PC-9 (cell line): ENCODE results near the gene GZMA. TPM values are rescaled to one million over a fixed set of nuclear protein-coding genes. Genes with fewer than 3 reads are reported as not detected.

Experiments
- BruUV-seq: library from RNA; stranded (reverse); fragments of 400-500 nt; replicated peaks from 2 replicates; lab custom pipeline; 2021; lab: Mats Ljungman, UMichigan
- CTCF ChIA-PET: fragments of 300-600 bp; sonication (Branson Sonifier 250); formaldehyde crosslinking; loops from one replicate; lab custom pipeline; 2022; ENCODE audit warnings: antibody characterized with exemption; lab: Charles Lee
- POLR2A ChIA-PET: fragments of 300-600 bp; sonication (Branson Sonifier 250); formaldehyde crosslinking; loops from one replicate; lab custom pipeline; 2022; ENCODE audit warnings: antibody characterized with exemption; ENCODE audit not compliant: unreplicated experiment; lab: Charles Lee
- DNase-seq, 2 experiments: peaks; one replicate each; pipeline versions ENCODE4 v3.0.0 to v3.0.0-alpha.2; 2015 to 2022; ENCODE audit warnings: mixed read lengths in 1 of 2
- H2AFZ ChIP-seq: fragments of 200-600 bp; sonication (generic); 2 replicates; pipeline ENCODE4 v1.8.1; 2017; ENCODE audit warnings: antibody characterized with exemption
- H3F3A ChIP-seq: fragments of 200-600 bp; sonication (generic); 2 replicates; pipeline ENCODE4 v1.8.1; 2017; ENCODE audit warnings: antibody characterized with exemption, mild to moderate bottlenecking, low read depth; ENCODE audit not compliant: insufficient read depth
- H3K27ac ChIP-seq: fragments of 200-600 bp; sonication (generic); 2 replicates; pipeline ENCODE4 v1.6.1; 2016; ENCODE audit warnings: mixed run types
- H3K27me3 ChIP-seq: fragments of 200-600 bp; sonication (generic); 2 replicates; pipeline ENCODE4 v1.6.1; 2016; ENCODE audit warnings: low read depth, mixed run types; ENCODE audit not compliant: insufficient read depth
- H3K36me3 ChIP-seq: fragments of 200-600 bp; sonication (generic); 2 replicates; pipeline ENCODE4 v1.6.1; 2016; ENCODE audit warnings: low read depth, mixed run types
- H3K4me1 ChIP-seq: fragments of 200-600 bp; sonication (generic); replicated peaks from 2 replicates; pipeline ENCODE4 v1.6.1; 2016; ENCODE audit warnings: mixed run types; ENCODE audit not compliant: insufficient read depth
- H3K4me2 ChIP-seq: fragments of 200-600 bp; sonication (generic); 2 replicates; pipeline ENCODE4 v1.6.1; 2017; ENCODE audit warnings: mixed run types
- H3K4me3 ChIP-seq: fragments of 200-600 bp; sonication (generic); 2 replicates; pipeline ENCODE4 v1.6.1; 2016; ENCODE audit warnings: mixed run types
- H3K79me2 ChIP-seq: fragments of 200-600 bp; sonication (generic); 2 replicates; pipeline ENCODE4 v1.6.1; 2017; ENCODE audit warnings: low read depth, mixed run types
- H3K9me2 ChIP-seq: fragments of 200-600 bp; sonication (generic); 2 replicates; pipeline ENCODE4 v1.8.1; 2017; ENCODE audit warnings: mild to moderate bottlenecking; ENCODE audit not compliant: insufficient read depth
- H3K9me3 ChIP-seq: fragments of 200-600 bp; sonication (generic); 2 replicates; pipeline ENCODE4 v1.8.1; 2016; ENCODE audit warnings: low read depth; ENCODE audit not compliant: insufficient read depth
- H4K20me1 ChIP-seq: fragments of 200-600 bp; sonication (generic); 2 replicates; pipeline ENCODE4 v1.8.1; 2017; ENCODE audit not compliant: insufficient read depth
- EZH2 ChIP-seq: fragments of 200-600 bp; sonication (generic); IDR thresholded peaks from 2 replicates; pipeline ENCODE4 v1.8.0; 2017; ENCODE audit warnings: antibody characterized with exemption, low read depth
- intact Hi-C: fragments of 100-400 bp; cut with micrococcal nuclease; formaldehyde crosslinking; loops from one replicate; pipeline ENCODE4 v1.10.0; 2022; ENCODE audit not compliant: unreplicated experiment
- total RNA-seq: library from RNA; stranded (reverse); gene quantifications from 2 replicates; pipeline ENCODE4 v1.2.3, GENCODE V29; 2021
- TF ChIP-seq, protein P1 (sequence below): fragments of 200-600 bp; sonication (generic); conservative IDR thresholded peaks from 2 replicates; pipeline ENCODE4 v1.6.1; 2017; ENCODE audit warnings: mixed run types, antibody characterized with exemption, mild to moderate bottlenecking, moderate library complexity

GZMA gene
- total RNA-seq, 1 experiment from 2014 or later = not detected

DNA sequence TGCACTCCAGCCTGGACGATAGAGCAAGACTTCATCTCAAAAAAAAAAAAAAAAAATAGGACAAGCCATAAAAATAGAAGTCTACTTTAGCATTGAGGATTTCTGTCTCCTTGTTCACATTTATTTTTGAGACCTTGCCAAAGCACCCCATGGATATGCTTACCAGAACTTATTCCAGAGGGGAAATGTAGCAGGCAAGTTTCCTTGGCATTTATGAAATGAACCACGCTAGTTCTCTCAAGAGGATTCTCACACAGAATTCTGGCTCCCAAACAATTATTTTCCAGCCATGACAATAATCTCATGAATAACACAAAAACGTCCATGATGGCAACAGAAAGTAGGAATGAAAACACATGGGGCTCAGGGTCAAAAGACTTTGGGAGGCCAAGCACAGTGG lies 34.1 kb downstream of the GZMA start:
- Histone ChIP-seq H3K79me2 (no peaks in the 10 kb centered on the region), H2AFZ (no peak overlapping the region), H3K9me2 (no peaks in the 10 kb centered on the region), H3K4me1 (no peaks in the 10 kb centered on the region), H3K4me3 (no peak overlapping the region), H3K9me3 (no peaks in the 10 kb centered on the region), H3K36me3 (no peaks in the 10 kb centered on the region), H3K4me2 (no peak overlapping the region), H4K20me1 (no peaks in the 10 kb centered on the region), H3K27ac (no peak overlapping the region), H3F3A (no peaks in the 10 kb centered on the region), H3K27me3 (peaks cover 61% of the 10 kb centered on the region)
- ChIA-PET CTCF (no interaction called here), POLR2A (no interaction called here)
- intact Hi-C loops = no loop called here
- no peak for DNase-seq
- TF ChIP-seq, protein P1, sequence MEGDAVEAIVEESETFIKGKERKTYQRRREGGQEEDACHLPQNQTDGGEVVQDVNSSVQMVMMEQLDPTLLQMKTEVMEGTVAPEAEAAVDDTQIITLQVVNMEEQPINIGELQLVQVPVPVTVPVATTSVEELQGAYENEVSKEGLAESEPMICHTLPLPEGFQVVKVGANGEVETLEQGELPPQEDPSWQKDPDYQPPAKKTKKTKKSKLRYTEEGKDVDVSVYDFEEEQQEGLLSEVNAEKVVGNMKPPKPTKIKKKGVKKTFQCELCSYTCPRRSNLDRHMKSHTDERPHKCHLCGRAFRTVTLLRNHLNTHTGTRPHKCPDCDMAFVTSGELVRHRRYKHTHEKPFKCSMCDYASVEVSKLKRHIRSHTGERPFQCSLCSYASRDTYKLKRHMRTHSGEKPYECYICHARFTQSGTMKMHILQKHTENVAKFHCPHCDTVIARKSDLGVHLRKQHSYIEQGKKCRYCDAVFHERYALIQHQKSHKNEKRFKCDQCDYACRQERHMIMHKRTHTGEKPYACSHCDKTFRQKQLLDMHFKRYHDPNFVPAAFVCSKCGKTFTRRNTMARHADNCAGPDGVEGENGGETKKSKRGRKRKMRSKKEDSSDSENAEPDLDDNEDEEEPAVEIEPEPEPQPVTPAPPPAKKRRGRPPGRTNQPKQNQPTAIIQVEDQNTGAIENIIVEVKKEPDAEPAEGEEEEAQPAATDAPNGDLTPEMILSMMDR = no peak
- TF ChIP-seq EZH2 = no peak
- BruUV-seq = no TSS peak

DNA sequence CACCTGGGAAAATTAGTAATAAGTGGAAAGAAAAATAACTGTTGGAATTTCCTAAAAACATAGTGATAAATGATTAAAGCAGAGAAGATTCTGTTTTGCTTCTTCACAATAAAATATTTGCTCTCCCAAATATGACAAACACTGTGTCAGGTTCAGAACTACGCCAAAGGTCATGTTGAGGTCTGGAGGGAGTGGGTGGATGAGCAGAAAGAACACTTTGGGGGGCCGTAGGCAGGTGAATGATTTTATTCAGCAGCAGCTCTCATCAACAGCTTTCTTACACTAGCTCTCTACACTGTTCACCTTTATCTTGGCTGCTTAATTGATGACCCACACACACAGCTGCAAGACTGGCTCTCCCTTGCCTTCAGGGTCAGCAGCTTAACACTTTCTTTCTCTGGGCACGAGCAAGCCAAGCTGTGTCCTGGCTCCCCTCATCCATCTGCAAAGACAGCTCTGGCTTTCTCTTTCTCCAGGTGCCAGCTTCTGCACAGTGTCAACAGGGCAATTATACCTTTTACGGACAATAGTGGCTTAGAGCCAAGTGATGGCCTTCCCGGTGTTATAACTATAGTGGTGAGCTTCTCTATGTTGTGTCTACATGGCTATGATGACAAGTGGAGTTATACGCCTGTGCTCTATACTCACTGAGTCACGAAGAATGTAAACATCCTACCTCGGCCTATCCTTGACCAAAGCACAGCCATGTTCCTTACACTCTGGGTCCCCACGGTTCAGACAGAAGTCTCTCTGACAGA lies 38.6 kb downstream of the GZMA start:
- CTCF ChIA-PET = no interaction called here

DNA sequence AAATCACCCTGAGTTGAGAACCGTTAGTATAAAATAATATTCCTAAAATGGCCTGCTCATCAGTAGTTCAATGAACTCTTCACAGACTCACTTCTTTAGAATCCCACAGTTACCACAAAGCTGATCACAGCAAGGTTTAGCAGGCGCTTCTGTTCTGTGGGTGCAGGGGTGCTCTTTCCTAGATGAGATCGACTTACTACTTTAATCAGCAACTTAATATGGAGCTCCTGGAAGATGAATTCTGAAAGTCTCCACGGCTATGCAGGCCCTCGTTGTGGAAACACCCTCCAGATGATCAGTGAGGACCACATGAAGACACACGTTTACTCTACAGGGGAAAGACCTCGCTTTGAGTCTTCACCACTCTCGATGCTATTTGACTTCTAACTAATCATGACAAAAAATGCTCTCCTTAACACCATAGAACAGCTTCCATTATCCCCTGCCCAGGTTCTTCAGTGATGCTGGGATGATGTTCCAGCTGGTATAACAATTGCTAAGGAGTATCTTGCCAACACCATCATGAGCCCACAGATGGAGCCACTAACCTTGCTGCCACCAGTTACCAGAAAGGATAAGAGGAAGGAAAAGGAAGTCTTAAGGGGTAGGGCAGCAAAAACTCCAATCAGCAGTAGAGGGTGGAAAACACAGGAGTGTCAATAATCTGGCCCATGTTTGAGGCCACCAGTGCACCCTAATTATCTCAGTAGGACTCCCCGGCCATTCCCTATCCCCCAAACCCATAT lies 39.7 kb downstream of the GZMA start:
- Histone ChIP-seq H2AFZ (no peak overlapping the region), H3K4me3 (no peak overlapping the region), H3K9me2 (no peaks in the 10 kb centered on the region), H3K27me3 (peaks cover 42% of the 10 kb centered on the region), H3F3A (no peaks in the 10 kb centered on the region), H3K9me3 (no peaks in the 10 kb centered on the region), H3K27ac (no peak overlapping the region), H3K79me2 (no peaks in the 10 kb centered on the region), H3K4me1 (no peaks in the 10 kb centered on the region), H3K36me3 (no peaks in the 10 kb centered on the region), H3K4me2 (no peak overlapping the region), H4K20me1 (no peaks in the 10 kb centered on the region)
- no TSS peak for BruUV-seq
- intact Hi-C loops = no loop called here
- POLR2A ChIA-PET = no interaction called here
- no peak for DNase-seq
- TF ChIP-seq, protein P1 = no peak
- TF ChIP-seq EZH2 = no peak
- CTCF ChIA-PET = no interaction called here

More for the DNA sequence above, 38.6 kb downstream of the GZMA start:
- POLR2A ChIA-PET = no interaction called here
- no peak overlapping the region for H3K4me3 ChIP-seq
- no peaks in the 10 kb centered on the region for H3K79me2 ChIP-seq
- intact Hi-C loops = no loop called here
- peaks cover 43% of the 10 kb centered on the region for H3K27me3 ChIP-seq
- no peak for DNase-seq
- no peak overlapping the region for H3K27ac ChIP-seq
- no peaks in the 10 kb centered on the region for H3K9me2 ChIP-seq
- H3K4me1 ChIP-seq = no peaks in the 10 kb centered on the region
- H3F3A ChIP-seq = no peaks in the 10 kb centered on the region
- BruUV-seq = no TSS peak
- H3K36me3 ChIP-seq = no peaks in the 10 kb centered on the region
- no peaks in the 10 kb centered on the region for H4K20me1 ChIP-seq
- H2AFZ ChIP-seq = no peak overlapping the region
- H3K4me2 ChIP-seq = no peak overlapping the region
- no peak for TF ChIP-seq EZH2
- TF ChIP-seq, protein P1 = no peak
- no peaks in the 10 kb centered on the region for H3K9me3 ChIP-seq
